ENCODE measurements around the gene WNT1. TPM values are rescaled to one million over a fixed set of nuclear protein-coding genes. Genes with fewer than 3 reads are reported as not detected.
A peak's percentile ranks its signal among the peaks of the same experiment; 100 is the strongest.

Gene WNT1
- total RNA-seq, 1 experiment from 2014 or later, result not detected

- WGBS (ENCODE audit: extremely low coverage, insufficient read length, low lambda C conversion rate), result no CpG with 5 or more reads among the region's 11 CpGs
- DNase-seq, result peak; percentile 31
- H3K9ac ChIP-seq (ENCODE audit: extremely low read depth, insufficient read length, low read length), result no peak overlapping the region
Observed at GRCh38 chr12:49021292-49021915, 43.3 kb downstream of the WNT1 start.

More at GRCh38 chr12:49021292-49021915, 43.3 kb downstream of the WNT1 start:
- no peaks in the 10 kb centered on the region; the same call in 1 of the 2 replicates for H3K27me3 ChIP-seq (ENCODE audit: insufficient read depth, low read length)
- no peak overlapping the region for H2BK15ac ChIP-seq (ENCODE audit: low read depth, low read length)
- no peak overlapping the region for H2BK120ac ChIP-seq (ENCODE audit: low read depth, low read length, poor library complexity, severe bottlenecking)
- no peaks in the 10 kb centered on the region for H3K4me1 ChIP-seq (ENCODE audit: insufficient read depth, low read length)
- no peak overlapping the region for H3K14ac ChIP-seq (ENCODE audit: insufficient read depth, low read length)
- no peak overlapping the region for H2BK20ac ChIP-seq (ENCODE audit: low read depth, low read length, poor library complexity, severe bottlenecking)
- no peak overlapping the region for H3K23ac ChIP-seq (ENCODE audit: insufficient read length, low read depth, low read length)
- H2AK5ac ChIP-seq (ENCODE audit: insufficient read length, low read length), result no peak overlapping the region
- H3K9me3 Mint-ChIP-seq, result no peaks in the 10 kb centered on the region
- H3K79me2 ChIP-seq (ENCODE audit: insufficient read depth, low read length), result no peaks in the 10 kb centered on the region
- H3K18ac ChIP-seq (ENCODE audit: insufficient read length, low read depth, low read length), result no peak overlapping the region
- H3T11ph ChIP-seq (ENCODE audit: low read length), result no peak overlapping the region
- H4K8ac ChIP-seq (replicated peaks; ENCODE audit: insufficient read length, low read depth, low read length), result no peak overlapping the region
- peaks cover 26 to 57% (median 49%) of the 10 kb centered on the region in 3 experiments for H3K36me3 Mint-ChIP-seq (ENCODE audit: insufficient read depth in 1 of 3, low read depth in 3 of 3)
- H4K5ac ChIP-seq (ENCODE audit: insufficient read length, low read depth, low read length), result no peak overlapping the region
- no peak overlapping the region for H3K56ac ChIP-seq (ENCODE audit: insufficient read length, low read depth, low read length)
- no peak overlapping the region for H2AFZ ChIP-seq (ENCODE audit: low read length)
- no peaks in the 10 kb centered on the region for H4K20me1 ChIP-seq (ENCODE audit: control insufficient read depth, insufficient read depth, insufficient read length)
- TF ChIP-seq CTCF (conservative IDR thresholded peaks at IDR 0.05), result no peak
- H3K27ac ChIP-seq (ENCODE audit: insufficient read length, low read depth, low read length), result no peak overlapping the region
- no peak overlapping the region for H4K91ac ChIP-seq (ENCODE audit: insufficient read length, low read depth, low read length)
- no peak overlapping the region for H3K4me3 Mint-ChIP-seq
- H2BK12ac ChIP-seq (ENCODE audit: insufficient read length, low read depth, low read length), result no peak overlapping the region
- no peaks in the 10 kb centered on the region for H3K9me3 ChIP-seq (ENCODE audit: control insufficient read depth, low read depth, low read length)
- peaks cover 3% of the 10 kb centered on the region for H3K79me1 ChIP-seq (ENCODE audit: insufficient read depth, low read depth, low read length, poor library complexity, severe bottlenecking)
- no peak overlapping the region for H2BK5ac ChIP-seq (ENCODE audit: insufficient read length, low read length)
- peaks cover 9% of the 10 kb centered on the region for H3K23me2 ChIP-seq (ENCODE audit: insufficient read length, low read depth, low read length, poor library complexity, severe bottlenecking)
- H3K4ac ChIP-seq (ENCODE audit: low read depth, low read length), result no peak overlapping the region
- no peaks in the 10 kb centered on the region; the same call in 1 of the 2 replicates for H3K27me3 Mint-ChIP-seq (ENCODE audit: low read depth)
- H3K27ac Mint-ChIP-seq, result peak overlapping the region in 1 of 3 experiments; percentile 68; a peak in 1 of 7 replicates
- H3K4me1 Mint-ChIP-seq, result peaks cover 15% of the 10 kb centered on the region in 2 experiments
- H3K4me2 ChIP-seq (ENCODE audit: insufficient read depth, insufficient read length, low read length), result no peak overlapping the region

Data from H9 (cell line).